ENCODE measurements around the gene NEMP2. TPM values are rescaled to one million over a fixed set of nuclear protein-coding genes. Genes with fewer than 3 reads are reported as not detected.

NEMP2 gene, protein sequence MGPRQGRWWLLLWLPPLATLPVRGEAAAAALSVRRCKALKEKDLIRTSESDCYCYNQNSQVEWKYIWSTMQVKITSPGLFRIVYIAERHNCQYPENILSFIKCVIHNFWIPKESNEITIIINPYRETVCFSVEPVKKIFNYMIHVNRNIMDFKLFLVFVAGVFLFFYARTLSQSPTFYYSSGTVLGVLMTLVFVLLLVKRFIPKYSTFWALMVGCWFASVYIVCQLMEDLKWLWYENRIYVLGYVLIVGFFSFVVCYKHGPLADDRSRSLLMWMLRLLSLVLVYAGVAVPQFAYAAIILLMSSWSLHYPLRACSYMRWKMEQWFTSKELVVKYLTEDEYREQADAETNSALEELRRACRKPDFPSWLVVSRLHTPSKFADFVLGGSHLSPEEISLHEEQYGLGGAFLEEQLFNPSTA
- total RNA-seq (2021), result 8.3 and 9.7 TPM in 2 replicates
- percentile 55 among the genes with signal in this experiment for Bru-seq, nascent RNA
- BruChase-seq, experiment 1, labeled RNA remaining after a 2-hour chase, result percentile 56 among the genes with signal in this experiment
- percentile 53 among the genes with signal in this experiment for BruChase-seq, experiment 2, labeled RNA remaining after a 6-hour chase
- long read RNA-seq, full-length matches to known transcripts, result 2 of 10 reads
- long read RNA-seq, partial matches to known transcripts, result 3 of 10 reads
- long read RNA-seq, other reads (novel, unspliced or antisense), result 5 of 10 reads

- no peaks in the 10 kb centered on the region for H3K27me3 ChIP-seq (ENCODE audit: insufficient read depth, low read depth)
- BruUV-seq (replicated peaks), result TSS peak; percentile 77
- no peaks in the 10 kb centered on the region for H3F3A ChIP-seq (ENCODE audit: insufficient read depth, low read depth)
- ChIA-PET POLR2A (ENCODE audit: unreplicated experiment) (no interaction called here), CTCF (no interaction called here)
- H3K27ac ChIP-seq, result peak within 1 kb of the TSS; percentile 74
- peak within 1 kb of the TSS; percentile 79 for H3K4me2 ChIP-seq
- H3K4me1 ChIP-seq (replicated peaks; ENCODE audit: insufficient read depth), result 0 out of 2 replicates have a peak, but pooled peaks cover 6% of the 10 kb centered on the region
- intact Hi-C loops (cut with micrococcal nuclease; ENCODE audit: unreplicated experiment), result loop anchor here (10.0 kb wide), 1 partner anchor 110 kb away; the partner anchor contains the start of gene NAB1
- peak within 1 kb of the TSS; percentile 96 for H2AFZ ChIP-seq
- H3K9me2 ChIP-seq (ENCODE audit: insufficient read depth), result no peaks in the 10 kb centered on the region
- peak within 1 kb of the TSS; percentile 87 for H3K4me3 ChIP-seq
- no peaks in the 10 kb centered on the region for H4K20me1 ChIP-seq (ENCODE audit: insufficient read depth)
- H3K36me3 ChIP-seq (ENCODE audit: low read depth), result no peaks in the 10 kb centered on the region
- peak; percentile 40 to 74 for DNase-seq
- peaks cover under 1% of the 10 kb centered on the region; the same call in 1 of the 2 replicates for H3K9me3 ChIP-seq (ENCODE audit: insufficient read depth, low read depth)
- H3K79me2 ChIP-seq (ENCODE audit: low read depth), result 0 out of 2 replicates have a peak, but pooled peaks cover 7% of the 10 kb centered on the region
- TF ChIP-seq CTCF (conservative IDR thresholded peaks at IDR 0.05) (no peak), EZH2 (IDR thresholded peaks at IDR 0.05; ENCODE audit: low read depth) (no peak)
Observed at GRCh38 chr2:190534310-190535120, at the start of gene NEMP2. NEMP2 (minus strand) TSS chr2:190534722; CDS start chr2:190534655, 67 bp downstream.

DNA sequence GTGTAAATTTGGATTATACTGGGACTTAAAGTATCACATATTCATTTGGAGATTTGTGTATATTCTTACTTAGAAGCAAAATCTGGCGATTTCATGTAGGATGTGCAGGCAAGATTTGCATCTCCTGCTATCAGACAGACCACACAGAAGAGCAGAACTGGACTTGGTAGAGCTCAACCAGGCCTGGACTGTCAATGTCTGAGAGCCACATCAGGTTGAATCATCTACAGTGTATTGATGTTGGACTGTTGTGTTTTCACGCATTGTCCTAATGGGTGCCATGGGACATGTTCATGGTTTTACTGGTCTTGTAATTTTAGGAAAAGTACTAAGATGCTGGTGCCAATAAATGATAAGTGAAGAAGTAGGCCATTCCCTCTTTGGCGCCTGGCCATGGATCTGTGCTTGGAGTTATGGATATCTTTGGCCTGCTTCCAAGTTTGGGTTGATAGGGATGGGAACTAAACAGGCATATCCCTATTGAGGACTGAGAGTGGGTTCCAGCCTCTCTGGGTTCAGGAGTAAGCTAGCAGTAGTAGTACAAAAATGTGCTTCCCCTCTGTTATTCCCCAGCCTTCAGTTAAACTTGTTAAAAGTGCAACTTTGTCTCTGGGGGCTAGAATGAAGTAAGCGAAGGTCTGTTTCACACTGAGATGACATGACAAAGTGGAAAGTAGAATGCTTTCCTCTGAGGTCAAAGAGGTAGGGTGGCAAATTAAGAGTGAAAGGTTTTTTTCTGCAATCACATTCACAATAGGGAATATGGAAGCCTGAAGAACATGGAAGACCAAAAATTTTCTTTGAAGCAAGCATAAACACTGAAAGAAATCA lies 49.2 kb upstream of the NEMP2 start:
- no peak overlapping the region for H2AFZ ChIP-seq
- H4K20me1 ChIP-seq (ENCODE audit: insufficient read depth), result no peaks in the 10 kb centered on the region
- no peak overlapping the region for H3K4me2 ChIP-seq
- no peaks in the 10 kb centered on the region for H3K79me2 ChIP-seq (ENCODE audit: low read depth)
- H3K9me2 ChIP-seq (ENCODE audit: insufficient read depth), result no peaks in the 10 kb centered on the region
- H3K27me3 ChIP-seq (ENCODE audit: insufficient read depth, low read depth), result no peaks in the 10 kb centered on the region
- intact Hi-C loops (cut with micrococcal nuclease; ENCODE audit: unreplicated experiment), result no loop called here
- H3K4me1 ChIP-seq (replicated peaks; ENCODE audit: insufficient read depth), result peaks cover 5% of the 10 kb centered on the region; the same call in 1 of the 2 replicates
- POLR2A ChIA-PET (ENCODE audit: unreplicated experiment), result interaction anchor here (0.7 kb wide), 1 partner anchor 217 kb away, joined by 3 read pairs; no protein-coding TSS in a partner anchor
- no TSS peak for BruUV-seq (replicated peaks)
- H3K27ac ChIP-seq, result no peak overlapping the region
- H3K36me3 ChIP-seq (ENCODE audit: low read depth), result no peaks in the 10 kb centered on the region
- CTCF ChIA-PET, result interaction anchor here (0.9 kb wide), 1 partner anchor 171 kb away, joined by 3 read pairs; no protein-coding TSS in a partner anchor
- no peak for TF ChIP-seq CTCF (conservative IDR thresholded peaks at IDR 0.05)
- no peak for TF ChIP-seq EZH2 (IDR thresholded peaks at IDR 0.05; ENCODE audit: low read depth)
- H3K4me3 ChIP-seq, result no peak overlapping the region
- DNase-seq, result no peak
- H3K9me3 ChIP-seq (ENCODE audit: insufficient read depth, low read depth), result no peaks in the 10 kb centered on the region
- no peaks in the 10 kb centered on the region for H3F3A ChIP-seq (ENCODE audit: insufficient read depth, low read depth)
